ENCODE results near the gene ARID1B. TPM values are rescaled to one million over a fixed set of nuclear protein-coding genes. Genes with fewer than 3 reads are reported as not detected.
A peak's percentile ranks its signal among the peaks of the same experiment; 100 is the strongest.

ARID1B gene
- total RNA-seq, 2 experiments from 2014 or later = 90.1 to 164 TPM

- H2AFZ ChIP-seq (ENCODE audit: low read length) = peak overlapping the region; percentile 31; the same call in 1 of the 2 replicates
- DNase-seq (ENCODE audit: low spot score) = peak; percentile 24
- H3K79me2 ChIP-seq (ENCODE audit: insufficient read depth, low read depth, low read length) = no peaks in the 10 kb centered on the region
- CTCF ChIA-PET (ENCODE audit: unreplicated experiment) = interaction anchor here (0.7 to 1.2 kb wide), 4 partner anchors 10 to 799 kb away, joined by 3 to 5 read pairs (median 3); no protein-coding TSS in a partner anchor
- intact Hi-C loops (cut with micrococcal nuclease; ENCODE audit: unreplicated experiment) = loop anchor here (2.0 to 10.0 kb wide), 2 partner anchors 51 to 341 kb away; no protein-coding TSS in a partner anchor
- TF ChIP-seq CTCF (conservative IDR thresholded peaks at IDR 0.05; ENCODE audit: low read length) = no peak
- no peak for TF ChIP-seq EZH2phosphoT487 (IDR thresholded peaks at IDR 0.05; ENCODE audit: borderline replicate concordance, low read depth, low read length)
- H3K9me3 ChIP-seq (ENCODE audit: low read length) = no peaks in the 10 kb centered on the region
- H3K27ac ChIP-seq (ENCODE audit: low read depth, low read length, poor library complexity, severe bottlenecking) = no peak overlapping the region
- BruUV-seq (replicated peaks) = no TSS peak
- H3K9me2 ChIP-seq (ENCODE audit: insufficient read depth, low read length) = no peaks in the 10 kb centered on the region
- no peaks in the 10 kb centered on the region for H4K20me1 ChIP-seq (ENCODE audit: insufficient read depth, low read length)
- POLR2A ChIA-PET = interaction anchor here (0.6 to 1.6 kb wide), 6 partner anchors 10 to 685 kb away, joined by 3 to 7 read pairs (median 3); no protein-coding TSS in a partner anchor
- no peak overlapping the region for H3K4me3 ChIP-seq (ENCODE audit: low read depth, low read length, poor library complexity, severe bottlenecking)
- no peaks in the 10 kb centered on the region for H3K36me3 ChIP-seq (ENCODE audit: insufficient read depth, low read length)
- peak overlapping the region; percentile 51 for H3K4me2 ChIP-seq (ENCODE audit: low read length)
- peaks cover 25% of the 10 kb centered on the region for H3K4me1 ChIP-seq (ENCODE audit: insufficient read depth, low read length, poor library complexity, severe bottlenecking)
Measured at GRCh38 chr6:157223511-157223910, 446.3 kb downstream of the ARID1B start.

GRCh38 chr6:157224178-157224950 lies 447.2 kb downstream of the ARID1B start:
- no TSS peak for BruUV-seq (replicated peaks)
- Histone ChIP-seq H3K4me1 (ENCODE audit: insufficient read depth, low read length, poor library complexity, severe bottlenecking) (peaks cover 30% of the 10 kb centered on the region), H3K9me2 (ENCODE audit: insufficient read depth, low read length) (no peaks in the 10 kb centered on the region), H3K4me2 (ENCODE audit: low read length) (0 out of 2 replicates have a peak overlapping the region, but pooled peaks have one; percentile 51), H3K9me3 (ENCODE audit: low read length) (no peaks in the 10 kb centered on the region), H2AFZ (ENCODE audit: low read length) (no peak overlapping the region), H3K36me3 (ENCODE audit: insufficient read depth, low read length) (no peaks in the 10 kb centered on the region), H3K27ac (ENCODE audit: low read depth, low read length, poor library complexity, severe bottlenecking) (no peak overlapping the region), H3K4me3 (ENCODE audit: low read depth, low read length, poor library complexity, severe bottlenecking) (no peak overlapping the region), H4K20me1 (ENCODE audit: insufficient read depth, low read length) (no peaks in the 10 kb centered on the region), H3K79me2 (ENCODE audit: insufficient read depth, low read depth, low read length) (no peaks in the 10 kb centered on the region)
- intact Hi-C loops (cut with micrococcal nuclease; ENCODE audit: unreplicated experiment) = loop anchor here (10.0 kb wide), 1 partner anchor 340 kb away; no protein-coding TSS in a partner anchor
- DNase-seq (ENCODE audit: low spot score) = peak; percentile 39
- POLR2A ChIA-PET = interaction anchor here (0.7 to 1.6 kb wide), 2 partner anchors 11 to 48 kb away, joined by 3 to 7 read pairs; no protein-coding TSS in a partner anchor
- CTCF ChIA-PET (ENCODE audit: unreplicated experiment) = interaction anchor here (0.6 kb wide), 1 partner anchor 58 kb away, joined by 3 read pairs; no protein-coding TSS in a partner anchor
- TF ChIP-seq EZH2phosphoT487 (IDR thresholded peaks at IDR 0.05; ENCODE audit: borderline replicate concordance, low read depth, low read length) = no peak
- TF ChIP-seq CTCF (conservative IDR thresholded peaks at IDR 0.05; ENCODE audit: low read length) = no peak

Data from OCI-LY7 (cell line).